Gastrocnemius medialis (tissue), 4 donors: ENCODE results near the gene SRRM5. TPM values are rescaled to one million over a fixed set of nuclear protein-coding genes. Genes with fewer than 3 reads are reported as not detected.
"Not testable (repeated sequence)": the region's sequence is repeated elsewhere in the genome, so short reads cannot be mapped to it uniquely, and the experiment has no call there.

Experiments used
- ATAC-seq, 2 donors: fragments of 150-250 bp; one replicate each; pipeline ENCODE4 v1.9.1; 2016
- DNase-seq, 2 donors: peaks; one replicate each; pipeline ENCODE4 v3.0.0-alpha.2; 2019
- H3K27ac ChIP-seq, 4 donors: fragments of 200-600 bp; sonication (generic); 1 replicate in 1 of 4; 2 replicates in 3 of 4; pipeline ENCODE4 v1.5.1; 2016 to 2018; ENCODE audit warnings: mild to moderate bottlenecking in 2 of 4, moderate library complexity in 1 of 4
- H3K27me3 ChIP-seq, 3 donors: fragments of 200-600 bp; sonication (generic) in 2 of 3; 1 replicate in 1 of 3; 2 replicates in 2 of 3; pipeline versions ENCODE4 v1.5.1 to v1.6.0; 2016 to 2019; ENCODE audit warnings: mild to moderate bottlenecking in 1 of 3, moderate library complexity in 1 of 3
- H3K36me3 ChIP-seq, 2 donors: fragments of 200-600 bp; sonication (generic) in 1 of 2; one replicate each; pipeline ENCODE4 v1.5.1; 2017 to 2018
- H3K4me1 ChIP-seq, 2 donors: fragments of 200-600 bp; sonication (generic) in 1 of 2; one replicate each; pipeline ENCODE4 v1.5.1; 2016 to 2017; ENCODE audit warnings: mild to moderate bottlenecking in 2 of 2
- H3K4me3 ChIP-seq, 4 donors: fragments of 200-600 bp; sonication (generic) in 3 of 4; 1 replicate in 1 of 4; 2 replicates in 3 of 4; pipeline ENCODE4 v1.5.1; 2016 to 2019; ENCODE audit warnings: mild to moderate bottlenecking in 2 of 4
- H3K9me3 ChIP-seq, 3 donors: fragments of 200-600 bp; sonication (generic) in 2 of 3; 1 replicate in 1 of 3; 2 replicates in 2 of 3; pipeline ENCODE4 v1.5.1; 2016 to 2019
- POLR2A ChIP-seq, 2 donors: fragments of 450-650 bp; IDR thresholded peaks; one replicate each; pipeline ENCODE4 v1.6.1; 2017; ENCODE audit warnings: antibody characterized with exemption in 2 of 2, mild to moderate bottlenecking in 2 of 2, moderate library complexity in 2 of 2
- in situ Hi-C, 4 donors: fragments of 200-750 bp; cut with MboI; loops; one replicate each; pipeline versions ENCODE4 v1.15.0 to v1.8.0; 2017; ENCODE audit warnings: low sequenced_read_pairs in 4 of 4
- intact Hi-C: fragments of 100-400 bp; cut with DNase I; formaldehyde crosslinking; loops from one replicate; pipeline ENCODE4 v1.15.1; 2023; ENCODE audit warnings: low total_unique reads
- total RNA-seq, 4 donors: library from RNA; depleted of rRNA; stranded (reverse); fragments of >200 nt; gene quantifications; one replicate each; pipeline versions ENCODE4 v1.1.0 to v1.2.3, GENCODE V29; 2016
- TF ChIP-seq, protein P1 (sequence below), 5 experiments: fragments of 450-650 bp in 3 of 5; fragments of 200-600 bp in 2 of 5; sonication (generic) in 2 of 5; IDR thresholded peaks in 4 of 5; conservative IDR thresholded peaks in 1 of 5; 1 replicate in 4 of 5; 2 replicates in 1 of 5; pipeline ENCODE4 v1.5.1; 2016 to 2019; ENCODE audit warnings: antibody characterized with exemption in 5 of 5, mild to moderate bottlenecking in 3 of 5, moderate library complexity in 3 of 5

Gene SRRM5
- total RNA-seq, 4 donors from 2014 or later: 0.09 to 0.49 (median 0.25) TPM; not detected in 1

DNA sequence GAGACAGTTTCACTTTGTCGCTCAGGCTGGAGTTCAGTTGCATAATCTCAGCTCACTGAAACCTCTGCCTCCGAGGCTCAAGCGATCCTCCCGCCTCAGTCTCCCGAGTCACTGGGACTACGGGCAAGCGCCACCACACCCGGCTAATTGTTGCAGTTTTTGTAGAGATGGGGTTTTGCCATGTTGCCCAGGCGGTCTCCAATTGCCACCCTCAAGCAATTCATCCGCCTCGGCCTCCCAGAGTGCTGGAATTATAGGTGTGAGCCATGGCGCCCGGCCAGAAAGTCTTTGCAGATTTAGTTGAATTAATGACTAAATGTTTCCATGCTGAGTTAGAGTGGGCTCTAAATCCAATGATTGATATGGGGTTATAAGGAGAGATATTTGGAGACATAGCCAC lies 32.3 kb downstream of the SRRM5 start:
- intact Hi-C loops: no loop called here
- no peaks in the 10 kb centered on the region for H3K9me3 ChIP-seq
- in situ Hi-C loops: no loop called here
- H3K36me3 ChIP-seq: peaks cover 0 to 7% of the 10 kb centered on the region in 2 donors
- TF ChIP-seq, protein P1, sequence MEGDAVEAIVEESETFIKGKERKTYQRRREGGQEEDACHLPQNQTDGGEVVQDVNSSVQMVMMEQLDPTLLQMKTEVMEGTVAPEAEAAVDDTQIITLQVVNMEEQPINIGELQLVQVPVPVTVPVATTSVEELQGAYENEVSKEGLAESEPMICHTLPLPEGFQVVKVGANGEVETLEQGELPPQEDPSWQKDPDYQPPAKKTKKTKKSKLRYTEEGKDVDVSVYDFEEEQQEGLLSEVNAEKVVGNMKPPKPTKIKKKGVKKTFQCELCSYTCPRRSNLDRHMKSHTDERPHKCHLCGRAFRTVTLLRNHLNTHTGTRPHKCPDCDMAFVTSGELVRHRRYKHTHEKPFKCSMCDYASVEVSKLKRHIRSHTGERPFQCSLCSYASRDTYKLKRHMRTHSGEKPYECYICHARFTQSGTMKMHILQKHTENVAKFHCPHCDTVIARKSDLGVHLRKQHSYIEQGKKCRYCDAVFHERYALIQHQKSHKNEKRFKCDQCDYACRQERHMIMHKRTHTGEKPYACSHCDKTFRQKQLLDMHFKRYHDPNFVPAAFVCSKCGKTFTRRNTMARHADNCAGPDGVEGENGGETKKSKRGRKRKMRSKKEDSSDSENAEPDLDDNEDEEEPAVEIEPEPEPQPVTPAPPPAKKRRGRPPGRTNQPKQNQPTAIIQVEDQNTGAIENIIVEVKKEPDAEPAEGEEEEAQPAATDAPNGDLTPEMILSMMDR (IDR thresholded peaks at IDR 0.05 in 4 of 5, conservative IDR thresholded peaks at IDR 0.05 in 1 of 5): no peak
- TF ChIP-seq POLR2A (IDR thresholded peaks at IDR 0.05): no peak
- peaks cover 0 to 12% (median 4%) of the 10 kb centered on the region in 3 donors for H3K27me3 ChIP-seq
- no peak overlapping the region for H3K27ac ChIP-seq
- H3K4me3 ChIP-seq: no peak overlapping the region
- DNase-seq (no peak), ATAC-seq (no peak)
- H3K4me1 ChIP-seq: peaks cover 0 to 7% of the 10 kb centered on the region in 2 donors

DNA sequence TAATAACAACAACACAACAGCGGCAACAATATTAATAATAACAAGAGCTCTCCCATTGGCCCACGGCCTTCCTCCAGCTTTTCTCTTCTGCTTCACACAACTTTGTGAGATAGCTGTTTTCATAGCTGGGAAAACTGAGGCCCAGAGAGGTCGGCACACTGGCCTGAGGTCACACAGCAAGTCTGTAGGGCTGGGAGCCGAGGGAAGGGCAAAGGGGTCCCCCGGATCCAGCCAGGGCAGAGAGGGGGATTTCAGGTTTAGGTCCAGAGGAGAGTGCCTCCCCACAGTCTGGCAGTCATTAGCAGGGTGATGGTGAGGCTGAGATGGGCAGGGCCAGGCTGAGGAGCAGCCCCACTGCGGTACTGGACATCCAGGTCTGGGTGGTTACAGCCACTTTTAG lies 36.7 kb downstream of the SRRM5 start:
- H3K4me3 ChIP-seq: no peak overlapping the region
- no peaks in the 10 kb centered on the region for H3K9me3 ChIP-seq
- peaks cover 0 to 7% of the 10 kb centered on the region in 2 donors for H3K36me3 ChIP-seq
- no peaks in the 10 kb centered on the region for H3K4me1 ChIP-seq
- H3K27ac ChIP-seq: no peak overlapping the region
- intact Hi-C loops (no loop called here), in situ Hi-C loops (no loop called here)
- no peaks in the 10 kb centered on the region for H3K27me3 ChIP-seq
- no peak for DNase-seq
- ATAC-seq: no peak
- TF ChIP-seq, protein P1 (IDR thresholded peaks at IDR 0.05 in 4 of 5, conservative IDR thresholded peaks at IDR 0.05 in 1 of 5): no peak
- TF ChIP-seq POLR2A (IDR thresholded peaks at IDR 0.05): no peak

DNA sequence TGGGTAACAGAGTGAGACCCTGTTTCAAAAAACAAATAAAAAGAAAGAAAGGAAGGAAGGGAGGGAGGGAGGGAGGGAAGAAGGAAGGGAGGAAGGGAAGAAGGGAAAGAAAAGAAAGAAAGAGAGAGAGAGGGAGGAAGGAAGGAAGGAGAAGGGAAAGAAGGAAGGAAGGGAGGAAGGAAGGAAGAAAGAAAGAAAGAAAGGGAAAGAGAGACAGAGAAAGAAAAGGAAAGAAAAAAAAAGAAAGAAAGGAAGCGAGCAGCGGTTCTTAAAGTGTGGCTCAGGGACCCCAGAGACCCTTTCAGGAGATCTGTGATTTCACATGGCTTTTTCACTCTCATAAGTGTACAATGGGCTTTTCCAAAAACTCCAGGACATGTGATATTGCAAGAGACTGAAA lies 37.6 kb downstream of the SRRM5 start:
- Histone ChIP-seq H3K9me3 (no peaks in the 10 kb centered on the region), H3K36me3 (peaks cover 0 to 7% of the 10 kb centered on the region in 2 donors), H3K4me3 (no peak overlapping the region), H3K27ac (no peak overlapping the region), H3K4me1 (no peaks in the 10 kb centered on the region), H3K27me3 (no peaks in the 10 kb centered on the region)
- intact Hi-C loops (no loop called here), in situ Hi-C loops (no loop called here)
- ATAC-seq: no peak
- TF ChIP-seq POLR2A (IDR thresholded peaks at IDR 0.05): no peak
- TF ChIP-seq, protein P1 (IDR thresholded peaks at IDR 0.05 in 4 of 5, conservative IDR thresholded peaks at IDR 0.05 in 1 of 5): no peak
- DNase-seq: no peak

DNA sequence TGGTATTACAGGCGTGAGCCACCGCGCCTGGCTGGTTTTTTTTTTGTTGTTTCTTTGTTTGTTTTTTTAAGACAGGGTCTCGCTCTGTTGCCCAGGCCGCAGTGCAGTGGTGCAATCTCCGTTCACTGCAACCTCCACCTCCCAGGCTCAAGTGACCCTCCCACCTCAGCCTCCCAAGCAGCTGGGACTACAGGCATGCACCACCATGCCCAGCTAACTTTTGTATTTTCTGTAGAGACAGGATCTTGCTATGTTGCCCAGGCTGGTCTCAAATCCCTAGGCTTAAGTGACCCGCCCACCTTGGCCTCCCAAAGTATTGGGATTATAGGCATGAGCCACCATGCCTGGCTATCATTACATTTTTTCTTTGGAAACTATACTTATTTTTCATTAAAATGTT lies 38.4 kb downstream of the SRRM5 start:
- in situ Hi-C loops: loop anchor here in 1 of 4 donors (25.0 kb wide), 2 partner anchors 113 to 213 kb away; partner anchors contain the start of genes ETHE1 and ZNF575
- H3K27me3 ChIP-seq, ATAC-seq, H3K9me3 ChIP-seq, H3K4me1 ChIP-seq, H3K36me3 ChIP-seq, intact Hi-C loops, H3K4me3 ChIP-seq, DNase-seq, H3K27ac ChIP-seq: not testable (repeated sequence)

DNA sequence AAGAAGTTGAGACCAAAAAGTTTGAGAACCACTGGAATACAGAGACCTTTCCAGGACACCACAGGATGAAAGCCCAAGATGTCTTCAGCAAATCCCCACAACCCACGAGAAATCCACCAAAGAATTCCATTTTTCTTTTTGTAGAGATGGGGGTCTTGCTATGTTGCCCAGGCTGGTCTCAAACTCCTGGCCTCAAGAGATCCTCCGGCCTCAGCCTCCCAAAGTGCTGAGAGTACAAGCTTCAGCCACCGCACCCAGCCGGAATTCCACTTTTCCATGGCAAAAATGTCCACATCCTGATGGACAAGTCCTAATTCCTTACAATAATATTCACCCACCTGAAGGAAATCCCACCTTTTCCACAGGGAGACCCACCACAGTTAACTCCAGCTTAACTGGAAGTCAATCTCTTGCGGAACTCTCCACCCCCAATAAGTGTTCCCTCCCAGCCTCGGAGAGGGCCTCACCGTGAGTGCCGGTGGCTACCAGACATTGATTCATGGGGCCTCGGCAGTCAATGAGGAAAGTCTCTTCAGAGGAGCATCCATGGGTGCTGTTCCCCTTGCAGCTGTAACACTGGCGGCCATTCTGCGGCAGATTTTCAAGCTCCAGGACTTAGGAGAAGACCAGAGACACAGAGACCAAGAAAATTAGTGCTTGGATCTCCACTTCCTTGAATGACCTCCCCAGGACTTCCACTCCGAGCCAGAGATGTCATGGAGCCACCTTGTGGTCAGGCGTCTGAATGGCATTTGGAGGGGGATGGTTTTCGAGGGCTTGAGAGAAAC lies 40.1 kb downstream of the SRRM5 start:
- no peaks in the 10 kb centered on the region for H3K9me3 ChIP-seq
- peaks cover 0 to 7% of the 10 kb centered on the region in 2 donors for H3K36me3 ChIP-seq
- H3K4me3 ChIP-seq: no peak overlapping the region
- in situ Hi-C loops: loop anchor here in 1 of 4 donors (25.0 kb wide), 2 partner anchors 115 to 215 kb away; partner anchors contain the start of genes ETHE1 and ZNF575
- ATAC-seq (peak; percentile 69 to 79), DNase-seq (peak; percentile 12 to 43)
- no peak overlapping the region for H3K27ac ChIP-seq
- no peaks in the 10 kb centered on the region for H3K27me3 ChIP-seq
- intact Hi-C loops: loop anchor here (2.0 kb wide), 1 partner anchor 55 kb away; the partner anchor contains the start of genes IRGQ and ZNF576
- TF ChIP-seq, protein P1 (IDR thresholded peaks at IDR 0.05 in 4 of 5, conservative IDR thresholded peaks at IDR 0.05 in 1 of 5): peak; percentile 44 to 71 (median 58)
- TF ChIP-seq POLR2A (IDR thresholded peaks at IDR 0.05): no peak
- H3K4me1 ChIP-seq: no peaks in the 10 kb centered on the region
